WTC11 (cell line): ENCODE data around the gene DPEP2. TPM values are rescaled to one million over a fixed set of nuclear protein-coding genes. Genes with fewer than 3 reads are reported as not detected.
"Not testable (repeated sequence)": the region's sequence is repeated elsewhere in the genome, so short reads cannot be mapped to it uniquely, and the experiment has no call there.

Source experiments
- ATAC-seq: fragments of 200-7000 bp; cut with Tn5 transposase; 2 replicates; pipeline ENCODE4 v1.10.0; 2021; ENCODE audit warnings: mild to moderate bottlenecking, moderate library complexity
- CTCF ChIA-PET: fragments of 300-600 bp; sonication (Branson Sonifier 250); formaldehyde crosslinking; loops from one replicate; lab custom pipeline; 2021; ENCODE audit warnings: antibody characterized with exemption; lab: Charles Lee
- POLR2A ChIA-PET: fragments of 350-600 bp; sonication (Branson Sonifier 250); formaldehyde crosslinking; loops from one replicate; lab custom pipeline; 2021; ENCODE audit warnings: antibody characterized with exemption; lab: Charles Lee
- DNase-seq: peaks from one replicate; pipeline ENCODE4 v3.0.0; 2021; ENCODE audit warnings: low spot score
- H3K27ac Mint-ChIP-seq: 2 replicates; pipeline ENCODE4 v1.8.0; 2021; ENCODE audit warnings: mixed read lengths
- H3K27me3 Mint-ChIP-seq: 2 replicates; pipeline ENCODE4 v1.8.0; 2021; ENCODE audit warnings: low read depth, mild to moderate bottlenecking, moderate library complexity, mixed read lengths
- H3K36me3 Mint-ChIP-seq: 2 replicates; pipeline ENCODE4 v1.8.0; 2021; ENCODE audit warnings: mixed read lengths
- H3K4me1 Mint-ChIP-seq: 2 replicates; pipeline ENCODE4 v1.8.0; 2022; ENCODE audit warnings: mixed read lengths
- H3K4me3 Mint-ChIP-seq: 2 replicates; pipeline ENCODE4 v1.8.0; 2021; ENCODE audit warnings: mild to moderate bottlenecking, moderate library complexity, mixed read lengths
- H3K9me3 Mint-ChIP-seq: 2 replicates; pipeline ENCODE4 v1.8.0; 2021; ENCODE audit warnings: mixed read lengths
- EMX1 ChIP-seq: fragments of 250-450 bp; sonication (Bioruptor Pico); IDR thresholded peaks from 2 replicates; pipeline ENCODE4 v1.8.0; 2021; ENCODE audit warnings: mild to moderate bottlenecking
- GABPB1 ChIP-seq: sonication (generic); formaldehyde crosslinking; IDR thresholded peaks from 2 replicates; pipeline ENCODE4 v1.8.1; 2023; ENCODE audit warnings: mild to moderate bottlenecking, missing genetic modification reagents
- GTF2I ChIP-seq: fragments of 250-450 bp; sonication (Bioruptor Pico); conservative IDR thresholded peaks from 2 replicates; pipeline ENCODE4 v1.4.0; 2021; ENCODE audit warnings: mild to moderate bottlenecking
- KAT7 ChIP-seq: sonication (generic); formaldehyde crosslinking; IDR thresholded peaks from 2 replicates; pipeline ENCODE4 v1.8.1; 2023; ENCODE audit warnings: missing genetic modification reagents, mild to moderate bottlenecking, borderline replicate concordance
- MXD4 ChIP-seq: fragments of 250-450 bp; sonication (Bioruptor Pico); IDR thresholded peaks from 2 replicates; pipeline ENCODE4 v1.8.0; 2021; ENCODE audit warnings: mild to moderate bottlenecking, moderate library complexity, borderline replicate concordance
- MYBL2 ChIP-seq: sonication (generic); formaldehyde crosslinking; IDR thresholded peaks from 2 replicates; pipeline ENCODE4 v1.8.1; 2023; ENCODE audit warnings: mild to moderate bottlenecking, moderate library complexity, missing genetic modification reagents
- SP1 ChIP-seq: sonication (generic); formaldehyde crosslinking; conservative IDR thresholded peaks from 2 replicates; pipeline ENCODE4 v1.8.1; 2022; ENCODE audit warnings: missing genetic modification reagents
- TCF7 ChIP-seq: sonication (generic); formaldehyde crosslinking; IDR thresholded peaks from 2 replicates; pipeline ENCODE4 v1.8.0; 2022; ENCODE audit warnings: mild to moderate bottlenecking, low read depth, missing genetic modification reagents, moderate library complexity
- ZNF121 ChIP-seq: sonication (generic); formaldehyde crosslinking; IDR thresholded peaks from 2 replicates; pipeline ENCODE4 v1.8.0; 2023; ENCODE audit warnings: missing genetic modification reagents
- ZNF138 ChIP-seq: sonication (generic); formaldehyde crosslinking; conservative IDR thresholded peaks from 2 replicates; pipeline ENCODE4 v1.8.1; 2022; ENCODE audit warnings: mild to moderate bottlenecking, moderate library complexity, missing genetic modification reagents
- ZNF232 ChIP-seq: sonication (generic); formaldehyde crosslinking; IDR thresholded peaks from 2 replicates; pipeline ENCODE4 v1.8.0; 2022; ENCODE audit warnings: mild to moderate bottlenecking, missing genetic modification reagents
- ZNF416 ChIP-seq: fragments of 250-450 bp; sonication (Bioruptor Pico); IDR thresholded peaks from 2 replicates; pipeline ENCODE4 v1.9.0; 2021; ENCODE audit warnings: mild to moderate bottlenecking, inconsistent platforms
- total RNA-seq: library from RNA; stranded (reverse); gene quantifications from 3 replicates; pipeline ENCODE4 v1.2.3, GENCODE V29; 2021
- TF ChIP-seq, protein P1 (sequence below): fragments of 250-450 bp; sonication (Bioruptor Pico); conservative IDR thresholded peaks from 2 replicates; pipeline ENCODE4 v1.9.0; 2021; ENCODE audit warnings: mild to moderate bottlenecking
- TF ChIP-seq, protein P2 (sequence below): sonication (generic); formaldehyde crosslinking; IDR thresholded peaks from 2 replicates; pipeline ENCODE4 v1.8.1; 2023; ENCODE audit warnings: mild to moderate bottlenecking, missing genetic modification reagents, moderate library complexity
- TF ChIP-seq, protein P3 (sequence below): sonication (generic); formaldehyde crosslinking; IDR thresholded peaks from 2 replicates; pipeline ENCODE4 v1.8.0; 2022; ENCODE audit warnings: missing genetic modification reagents
- TF ChIP-seq, protein P4 (sequence below): sonication (generic); formaldehyde crosslinking; IDR thresholded peaks from 2 replicates; pipeline ENCODE4 v1.8.1; 2022; ENCODE audit warnings: low read depth, missing genetic modification reagents, borderline replicate concordance
- TF ChIP-seq, protein P5 (sequence below): sonication (generic); formaldehyde crosslinking; IDR thresholded peaks from 2 replicates; pipeline ENCODE4 v1.8.0; 2022; ENCODE audit warnings: mild to moderate bottlenecking, missing genetic modification reagents

DPEP2 gene
- total RNA-seq, 1 experiment from 2014 or later, result 0.13 TPM

DNA sequence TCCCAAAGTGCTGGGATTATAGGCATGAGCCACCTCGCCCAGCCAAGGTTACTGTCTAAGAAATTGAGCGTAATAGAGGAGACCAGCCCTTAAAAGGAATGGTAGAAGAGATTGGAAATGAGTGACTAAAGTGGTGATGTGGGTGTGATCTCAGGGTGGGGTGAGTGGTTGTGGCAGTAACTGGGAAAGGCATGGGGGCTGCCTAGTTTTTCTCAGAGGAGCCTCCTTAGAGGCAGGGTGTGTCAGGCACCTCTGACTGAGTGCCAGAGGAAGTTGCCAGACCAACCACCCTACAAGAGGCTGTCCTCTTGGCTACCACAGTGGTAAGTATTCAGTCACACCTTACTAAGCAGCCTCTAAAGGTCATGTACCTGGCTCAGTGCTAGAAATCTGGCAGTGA lies 32.7 kb upstream of the DPEP2 start:
- Mint-ChIP-seq H3K4me1 (no peaks in the 10 kb centered on the region), H3K9me3 (no peaks in the 10 kb centered on the region), H3K27ac (no peak overlapping the region), H3K27me3 (no peaks in the 10 kb centered on the region), H3K36me3 (peaks cover 11% of the 10 kb centered on the region; the same call in 1 of the 2 replicates), H3K4me3 (no peak overlapping the region)
- no peak for TF ChIP-seq ZNF416 (CRISPR knock-in tag)
- ChIA-PET POLR2A (no interaction called here), CTCF (no interaction called here)
- ATAC-seq (no peak), DNase-seq (no peak)

DNA sequence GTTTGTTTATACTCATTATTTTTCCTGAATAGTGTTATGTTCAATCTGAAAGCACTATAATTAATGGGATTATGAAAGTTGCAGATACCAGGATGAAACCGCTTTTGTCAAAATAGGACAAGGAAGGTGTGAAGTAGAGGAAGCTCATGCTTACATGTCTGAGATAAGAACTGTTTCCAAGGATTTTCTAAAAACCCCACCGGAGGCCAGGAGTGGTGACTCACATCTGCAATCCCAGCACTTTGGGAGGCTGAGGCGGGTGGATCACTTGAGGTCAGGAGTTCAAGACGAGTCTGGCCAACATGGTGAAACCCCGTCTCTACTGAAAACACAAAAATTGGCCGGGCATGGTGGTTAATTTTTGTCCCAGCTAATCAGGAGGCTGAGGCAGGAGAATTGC lies 30.8 kb upstream of the DPEP2 start:
- H3K27me3 Mint-ChIP-seq, DNase-seq, H3K4me1 Mint-ChIP-seq, H3K4me3 Mint-ChIP-seq, POLR2A ChIA-PET, ATAC-seq, H3K9me3 Mint-ChIP-seq, H3K27ac Mint-ChIP-seq: not testable (repeated sequence)
- H3K36me3 Mint-ChIP-seq, result peaks cover 13% of the 10 kb centered on the region; the same call in 1 of the 2 replicates
- CTCF ChIA-PET, result interaction anchor here (4.3 kb wide), 1 partner anchor 10 kb away, joined by 19 read pairs; no protein-coding TSS in a partner anchor

DNA sequence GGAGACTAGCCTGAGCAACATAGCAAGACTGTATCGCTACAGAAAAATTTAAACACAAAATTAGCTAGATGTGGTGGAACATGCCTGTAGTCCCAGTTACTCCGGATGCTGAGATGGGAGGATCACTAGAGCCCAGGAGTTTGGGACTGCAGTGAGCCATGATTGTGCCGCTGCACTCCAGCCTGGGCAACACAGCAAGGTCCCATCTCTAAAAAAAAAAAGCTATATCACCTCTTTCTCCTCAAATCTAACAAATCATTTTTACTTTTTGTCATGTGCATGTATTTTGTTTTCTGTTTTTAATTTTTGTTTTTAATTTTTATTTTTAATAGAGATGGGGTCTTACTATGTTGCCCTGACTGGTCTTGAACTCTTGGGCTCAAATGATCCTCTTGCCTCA lies 29.7 kb upstream of the DPEP2 start:
- ChIA-PET POLR2A (no interaction called here), CTCF (interaction anchor here (1.0 to 4.3 kb wide), 2 partner anchors 12 to 13 kb away, joined by 3 to 19 read pairs; no protein-coding TSS in a partner anchor)
- ATAC-seq (no peak), DNase-seq (no peak)
- peak; percentile 58; the same call in 1 of the 2 replicates for TF ChIP-seq ZNF121 (CRISPR knock-in tag)
- TF ChIP-seq, protein P1, sequence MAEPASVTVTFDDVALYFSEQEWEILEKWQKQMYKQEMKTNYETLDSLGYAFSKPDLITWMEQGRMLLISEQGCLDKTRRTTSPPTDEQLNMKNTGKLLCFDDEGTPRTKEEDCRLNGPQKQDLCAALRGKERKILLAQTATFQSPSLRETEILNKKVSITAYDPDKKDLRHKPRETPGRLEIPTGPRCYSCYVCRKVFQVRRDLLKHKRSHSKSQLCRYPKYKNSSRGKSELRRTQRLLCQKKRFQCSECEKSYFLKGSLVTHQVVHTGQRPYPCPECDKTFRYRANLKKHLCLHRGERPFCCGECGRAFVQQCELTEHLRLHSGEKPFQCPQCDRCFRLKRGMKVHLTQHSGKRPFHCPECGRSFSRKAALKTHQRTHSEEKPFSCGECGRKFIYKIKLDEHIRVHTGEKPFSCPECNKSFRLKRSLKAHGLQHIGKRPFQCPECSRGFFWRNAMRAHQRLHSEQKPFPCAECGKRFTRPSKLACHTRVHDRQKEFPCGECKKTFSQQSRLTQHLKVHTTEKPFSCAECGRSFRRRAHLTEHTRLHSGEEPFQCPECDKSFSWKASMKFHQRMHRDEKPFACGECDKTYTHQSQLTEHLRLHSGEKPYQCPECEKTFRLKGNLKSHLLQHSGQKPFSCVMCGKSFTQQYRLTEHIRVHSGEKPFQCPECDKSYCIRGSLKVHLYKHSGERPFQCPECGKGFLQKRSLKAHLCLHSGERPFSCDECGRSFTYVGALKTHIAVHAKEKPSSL (CRISPR knock-in tag), result no peak
- H3K4me1 Mint-ChIP-seq, result 0 out of 2 replicates have a peak, but pooled peaks cover 3% of the 10 kb centered on the region
- peaks cover 13% of the 10 kb centered on the region; the same call in 1 of the 2 replicates for H3K36me3 Mint-ChIP-seq
- no peak overlapping the region for H3K27ac Mint-ChIP-seq
- no peaks in the 10 kb centered on the region for H3K27me3 Mint-ChIP-seq
- no peaks in the 10 kb centered on the region for H3K9me3 Mint-ChIP-seq
- no peak overlapping the region for H3K4me3 Mint-ChIP-seq

DNA sequence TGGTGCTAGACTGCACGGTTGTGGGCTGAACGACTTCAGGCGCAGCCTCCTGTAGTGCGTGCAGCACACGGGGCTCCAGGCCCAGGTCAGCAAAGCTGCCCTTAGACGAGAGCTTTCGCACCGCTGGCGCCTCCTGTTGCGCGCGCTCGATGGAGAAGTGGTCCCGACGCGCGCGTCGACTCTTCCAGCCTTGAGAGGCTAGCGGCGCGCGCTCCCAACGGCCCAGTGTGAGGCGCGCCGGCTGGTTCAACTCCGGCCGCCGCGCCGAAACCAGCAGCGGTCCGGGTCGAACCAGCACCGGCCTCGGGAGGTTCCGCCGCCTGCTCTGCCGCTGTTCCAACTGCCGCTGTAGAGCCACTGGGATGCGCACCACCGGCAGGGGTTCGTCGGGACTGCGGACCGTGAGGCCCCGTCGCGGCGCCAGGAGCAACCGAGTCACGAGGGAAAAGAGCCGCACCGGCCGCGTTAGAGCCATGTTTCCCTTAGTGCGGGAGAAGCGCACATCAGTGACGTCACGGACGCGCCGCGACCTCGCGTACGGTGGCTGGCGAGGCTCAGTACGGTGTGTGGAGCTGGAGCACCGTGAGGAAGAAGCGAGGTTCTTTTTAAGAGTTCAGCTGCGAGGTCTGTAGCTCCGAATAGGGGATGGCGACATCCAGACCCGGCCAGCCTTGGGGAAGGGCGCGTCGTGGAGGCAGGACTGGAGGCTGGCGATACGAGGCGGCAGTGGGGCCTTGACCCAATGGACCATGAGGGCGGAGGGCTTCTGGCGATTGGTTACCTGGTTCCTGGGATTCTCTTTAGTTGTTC lies 23.6 kb upstream of the DPEP2 start, which contains the start of the genes DDX28 and DUS2:
TSS of gene DDX28 (minus strand) at position 505 of the 810 bp plus-strand sequence. CDS start at position 475, 30 bp downstream.
TSS of gene DUS2 (plus strand) at position 557 of the 810 bp plus-strand sequence. CDS start 14,740 bp downstream, outside the sequence.
- Mint-ChIP-seq H3K4me1 (peaks cover 15% of the 10 kb centered on the region), H3K9me3 (no peaks in the 10 kb centered on the region), H3K27ac (peak within 1 kb of the TSS; percentile 100), H3K27me3 (no peaks in the 10 kb centered on the region; the same call in 1 of the 2 replicates), H3K4me3 (peak within 1 kb of the TSS; percentile 100), H3K36me3 (peaks cover 14% of the 10 kb centered on the region; the same call in 1 of the 2 replicates)
- DNase-seq (peak; percentile 92), ATAC-seq (peak; percentile 67)
- POLR2A ChIA-PET, result interaction anchor here (0.6 to 1.8 kb wide), 4 partner anchors 18 to 57 kb away, joined by 3 to 9 read pairs (median 8); no protein-coding TSS in a partner anchor
- CTCF ChIA-PET, result interaction anchor here (0.9 to 3.2 kb wide), 11 partner anchors 17 to 359 kb away, joined by 3 to 17 read pairs (median 3); no protein-coding TSS in a partner anchor
- TF ChIP-seq TCF7 (CRISPR knock-in tag), result no peak
- TF ChIP-seq GABPB1, result peak; percentile 77
- TF ChIP-seq MYBL2 (CRISPR knock-in tag), result peak; percentile 95
- TF ChIP-seq, protein P2, sequence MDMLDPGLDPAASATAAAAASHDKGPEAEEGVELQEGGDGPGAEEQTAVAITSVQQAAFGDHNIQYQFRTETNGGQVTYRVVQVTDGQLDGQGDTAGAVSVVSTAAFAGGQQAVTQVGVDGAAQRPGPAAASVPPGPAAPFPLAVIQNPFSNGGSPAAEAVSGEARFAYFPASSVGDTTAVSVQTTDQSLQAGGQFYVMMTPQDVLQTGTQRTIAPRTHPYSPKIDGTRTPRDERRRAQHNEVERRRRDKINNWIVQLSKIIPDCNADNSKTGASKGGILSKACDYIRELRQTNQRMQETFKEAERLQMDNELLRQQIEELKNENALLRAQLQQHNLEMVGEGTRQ, result peak; percentile 62
- TF ChIP-seq, protein P3, sequence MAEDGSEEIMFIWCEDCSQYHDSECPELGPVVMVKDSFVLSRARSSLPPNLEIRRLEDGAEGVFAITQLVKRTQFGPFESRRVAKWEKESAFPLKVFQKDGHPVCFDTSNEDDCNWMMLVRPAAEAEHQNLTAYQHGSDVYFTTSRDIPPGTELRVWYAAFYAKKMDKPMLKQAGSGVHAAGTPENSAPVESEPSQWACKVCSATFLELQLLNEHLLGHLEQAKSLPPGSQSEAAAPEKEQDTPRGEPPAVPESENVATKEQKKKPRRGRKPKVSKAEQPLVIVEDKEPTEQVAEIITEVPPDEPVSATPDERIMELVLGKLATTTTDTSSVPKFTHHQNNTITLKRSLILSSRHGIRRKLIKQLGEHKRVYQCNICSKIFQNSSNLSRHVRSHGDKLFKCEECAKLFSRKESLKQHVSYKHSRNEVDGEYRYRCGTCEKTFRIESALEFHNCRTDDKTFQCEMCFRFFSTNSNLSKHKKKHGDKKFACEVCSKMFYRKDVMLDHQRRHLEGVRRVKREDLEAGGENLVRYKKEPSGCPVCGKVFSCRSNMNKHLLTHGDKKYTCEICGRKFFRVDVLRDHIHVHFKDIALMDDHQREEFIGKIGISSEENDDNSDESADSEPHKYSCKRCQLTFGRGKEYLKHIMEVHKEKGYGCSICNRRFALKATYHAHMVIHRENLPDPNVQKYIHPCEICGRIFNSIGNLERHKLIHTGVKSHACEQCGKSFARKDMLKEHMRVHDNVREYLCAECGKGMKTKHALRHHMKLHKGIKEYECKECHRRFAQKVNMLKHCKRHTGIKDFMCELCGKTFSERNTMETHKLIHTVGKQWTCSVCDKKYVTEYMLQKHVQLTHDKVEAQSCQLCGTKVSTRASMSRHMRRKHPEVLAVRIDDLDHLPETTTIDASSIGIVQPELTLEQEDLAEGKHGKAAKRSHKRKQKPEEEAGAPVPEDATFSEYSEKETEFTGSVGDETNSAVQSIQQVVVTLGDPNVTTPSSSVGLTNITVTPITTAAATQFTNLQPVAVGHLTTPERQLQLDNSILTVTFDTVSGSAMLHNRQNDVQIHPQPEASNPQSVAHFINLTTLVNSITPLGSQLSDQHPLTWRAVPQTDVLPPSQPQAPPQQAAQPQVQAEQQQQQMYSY, result peak; percentile 53
- no peak for TF ChIP-seq ZNF138 (CRISPR knock-in tag)
- TF ChIP-seq, protein P4, sequence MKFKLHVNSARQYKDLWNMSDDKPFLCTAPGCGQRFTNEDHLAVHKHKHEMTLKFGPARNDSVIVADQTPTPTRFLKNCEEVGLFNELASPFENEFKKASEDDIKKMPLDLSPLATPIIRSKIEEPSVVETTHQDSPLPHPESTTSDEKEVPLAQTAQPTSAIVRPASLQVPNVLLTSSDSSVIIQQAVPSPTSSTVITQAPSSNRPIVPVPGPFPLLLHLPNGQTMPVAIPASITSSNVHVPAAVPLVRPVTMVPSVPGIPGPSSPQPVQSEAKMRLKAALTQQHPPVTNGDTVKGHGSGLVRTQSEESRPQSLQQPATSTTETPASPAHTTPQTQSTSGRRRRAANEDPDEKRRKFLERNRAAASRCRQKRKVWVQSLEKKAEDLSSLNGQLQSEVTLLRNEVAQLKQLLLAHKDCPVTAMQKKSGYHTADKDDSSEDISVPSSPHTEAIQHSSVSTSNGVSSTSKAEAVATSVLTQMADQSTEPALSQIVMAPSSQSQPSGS (CRISPR knock-in tag), result 0 out of 2 replicates have a peak, but pooled peaks have one; percentile 51
- TF ChIP-seq, protein P5, sequence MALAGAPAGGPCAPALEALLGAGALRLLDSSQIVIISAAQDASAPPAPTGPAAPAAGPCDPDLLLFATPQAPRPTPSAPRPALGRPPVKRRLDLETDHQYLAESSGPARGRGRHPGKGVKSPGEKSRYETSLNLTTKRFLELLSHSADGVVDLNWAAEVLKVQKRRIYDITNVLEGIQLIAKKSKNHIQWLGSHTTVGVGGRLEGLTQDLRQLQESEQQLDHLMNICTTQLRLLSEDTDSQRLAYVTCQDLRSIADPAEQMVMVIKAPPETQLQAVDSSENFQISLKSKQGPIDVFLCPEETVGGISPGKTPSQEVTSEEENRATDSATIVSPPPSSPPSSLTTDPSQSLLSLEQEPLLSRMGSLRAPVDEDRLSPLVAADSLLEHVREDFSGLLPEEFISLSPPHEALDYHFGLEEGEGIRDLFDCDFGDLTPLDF (CRISPR knock-in tag), result peak; percentile 86; the same call in 1 of the 2 replicates
- TF ChIP-seq MXD4 (CRISPR knock-in tag), result no peak
- peak; percentile 90 for TF ChIP-seq SP1 (CRISPR knock-in tag)
- TF ChIP-seq ZNF232, result peak; percentile 89; the same call in 1 of the 2 replicates
- TF ChIP-seq EMX1, result no peak
- no peak for TF ChIP-seq GTF2I (CRISPR knock-in tag)
- TF ChIP-seq KAT7, result no peak; the same call in 1 of the 2 replicates
